HepG2 (cell line): ENCODE results near the gene SARNP. TPM values are rescaled to one million over a fixed set of nuclear protein-coding genes. Genes with fewer than 3 reads are reported as not detected.

ENCODE experiments used
- ATAC-seq: fragments of 200-7000 bp; cut with Tn5 transposase; 3 replicates; pipeline ENCODE4 v1.9.1; 2020; ENCODE audit warnings: mild to moderate bottlenecking, moderate library complexity
- BruUV-seq: library from RNA; stranded (reverse); fragments of 400-500 nt; replicated peaks from 2 replicates; lab custom pipeline; 2021; lab: Mats Ljungman, UMichigan
- CTCF ChIA-PET: fragments of 300-600 bp; formaldehyde crosslinking; extraction: SDS; loops from one replicate; lab custom pipeline; 2021; ENCODE audit warnings: low total read pairs, inconsistent platforms, low intra/inter-chr PET ratio; lab: Yijun Ruan, JAX
- POLR2A ChIA-PET: fragments of 350-600 bp; sonication (Branson Sonifier 250); formaldehyde crosslinking; loops from one replicate; lab custom pipeline; 2020; ENCODE audit warnings: antibody characterized with exemption, inconsistent platforms; lab: Yijun Ruan, JAX
- DNase-seq: peaks from one replicate; pipeline ENCODE4 v3.0.0-alpha.2; 2015; ENCODE audit warnings: low spot score
- FAIRE-seq: peaks from 3 replicates; lab custom pipeline; 2011; peaks lifted over from hg19 to GRCh38; lab: Jason Lieb, UNC
- H2AFZ ChIP-seq: one replicate; pipeline ENCODE4 v1.6.1; 2011; ENCODE audit warnings: low read length, inconsistent platforms
- H3K27ac ChIP-seq: fragments of 300-600 bp; 3 replicates; pipeline ENCODE4 v1.8.0; 2011; ENCODE audit warnings: mixed run types, mild to moderate bottlenecking, mixed read lengths, low read length, inconsistent platforms; ENCODE audit not compliant: insufficient read depth; ENCODE audit errors: extremely low read length
- H3K27me3 ChIP-seq, 2 experiments: fragments of 200-600 bp in 1 of 2; 2 replicates in 1 of 2; 3 replicates in 1 of 2; pipeline versions ENCODE4 v1.6.0 to v1.8.0; 2011; ENCODE audit warnings: low read length in 2 of 2, mild to moderate bottlenecking in 2 of 2, moderate library complexity in 2 of 2, inconsistent platforms in 1 of 2; ENCODE audit not compliant: insufficient read depth in 2 of 2, control insufficient read depth in 1 of 2
- H3K36me3 ChIP-seq, 2 experiments: fragments of 200-600 bp in 1 of 2; replicated peaks in 1 of 2; 2 replicates in 1 of 2; 3 replicates in 1 of 2; pipeline versions ENCODE4 v1.5.1 to v1.8.0; 2011; ENCODE audit warnings: low read length in 2 of 2, inconsistent platforms in 1 of 2; ENCODE audit not compliant: insufficient read depth in 2 of 2, control insufficient read depth in 1 of 2
- H3K4me1 ChIP-seq: 2 replicates; pipeline ENCODE4 v1.5.1; 2012; ENCODE audit warnings: low read length, inconsistent platforms; ENCODE audit not compliant: insufficient read depth
- H3K4me2 ChIP-seq: 2 replicates; pipeline ENCODE4 v1.6.0; 2011; ENCODE audit warnings: low read depth, low read length, inconsistent platforms
- H3K4me3 ChIP-seq, 3 experiments: fragments of 200-600 bp in 1 of 3; sonication (generic), shearing (Covaris generic) in 1 of 3; replicated peaks in 1 of 3; 2 replicates each; pipeline ENCODE4 v1.5.1; 2011 to 2016; ENCODE audit warnings: low read length in 3 of 3, inconsistent platforms in 2 of 3, low read depth in 2 of 3, mild to moderate bottlenecking in 2 of 3, control low read depth in 1 of 3, mixed read lengths in 1 of 3; ENCODE audit not compliant: insufficient read depth in 1 of 3
- H3K79me2 ChIP-seq: one replicate; pipeline ENCODE4 v1.6.1; 2011; ENCODE audit warnings: low read length, inconsistent platforms; ENCODE audit not compliant: insufficient read depth
- H3K9ac ChIP-seq: 2 replicates; pipeline ENCODE4 v1.6.0; 2011; ENCODE audit warnings: mild to moderate bottlenecking, low read depth, low read length, inconsistent platforms; ENCODE audit not compliant: insufficient read depth
- H3K9me3 ChIP-seq: 2 replicates; pipeline ENCODE4 v1.5.1; 2012; ENCODE audit warnings: mild to moderate bottlenecking, low read length
- H4K20me1 ChIP-seq: 2 replicates; pipeline ENCODE4 v1.6.0; 2011; ENCODE audit warnings: inconsistent platforms, mild to moderate bottlenecking, low read length, moderate library complexity; ENCODE audit not compliant: insufficient read depth
- ARHGAP35 ChIP-seq: sonication (generic); formaldehyde crosslinking; IDR thresholded peaks from 2 replicates; pipeline ENCODE4 v1.9.0; 2022; ENCODE audit warnings: mild to moderate bottlenecking, inconsistent platforms, moderate library complexity, missing genetic modification reagents, borderline replicate concordance
- DNMT1 ChIP-seq: sonication (generic); formaldehyde crosslinking; IDR thresholded peaks from 2 replicates; pipeline ENCODE4 v1.5.1; 2020; ENCODE audit warnings: mild to moderate bottlenecking, missing genetic modification reagents
- GZF1 ChIP-seq: sonication (generic); formaldehyde crosslinking; IDR thresholded peaks from 2 replicates; pipeline ENCODE4 v1.5.1; 2020; ENCODE audit warnings: mild to moderate bottlenecking, missing genetic modification reagents
- HNRNPK ChIP-seq: fragments of 200-400 bp; formaldehyde crosslinking; IDR thresholded peaks from 2 replicates; pipeline ENCODE4 v1.6.1; 2018; ENCODE audit warnings: low read length, low read depth, moderate library complexity, mild to moderate bottlenecking; ENCODE audit not compliant: poor library complexity, severe bottlenecking
- KAT7 ChIP-seq: IDR thresholded peaks from 2 replicates; pipeline ENCODE4 v1.6.1; 2018; ENCODE audit warnings: borderline replicate concordance, missing compliant biosample characterization
- MAZ ChIP-seq, 2 experiments: sonication (generic) in 1 of 2; formaldehyde crosslinking in 1 of 2; IDR thresholded peaks; 2 replicates each; pipeline versions ENCODE4 v1.5.0 to v1.6.1; 2012 to 2020; ENCODE audit warnings: low read depth in 2 of 2, mild to moderate bottlenecking in 2 of 2, borderline replicate concordance in 1 of 2, improper control_type of control experiment in 1 of 2, low read length in 1 of 2, missing genetic modification reagents in 1 of 2, moderate library complexity in 1 of 2
- MIER2 ChIP-seq: IDR thresholded peaks from 2 replicates; pipeline ENCODE4 v1.6.1; 2016; ENCODE audit warnings: missing biosample characterization, missing genetic modification reagents
- NR2C2 ChIP-seq: sonication (generic); formaldehyde crosslinking; IDR thresholded peaks from 2 replicates; pipeline ENCODE4 v1.4.0; 2020; ENCODE audit warnings: missing genetic modification reagents, mild to moderate bottlenecking, moderate library complexity, borderline replicate concordance
- RNF2 ChIP-seq: fragments of 450-650 bp; conservative IDR thresholded peaks from 2 replicates; pipeline ENCODE4 v1.6.1; 2016; ENCODE audit warnings: low read depth
- SPEN ChIP-seq: sonication (generic); formaldehyde crosslinking; IDR thresholded peaks from 2 replicates; pipeline ENCODE4 v1.5.1; 2020; ENCODE audit warnings: low read depth, mild to moderate bottlenecking, missing genetic modification reagents
- TGIF2 ChIP-seq: IDR thresholded peaks from 2 replicates; pipeline ENCODE4 v1.6.1; 2016; ENCODE audit warnings: control low read depth, missing compliant biosample characterization
- ZFP36 ChIP-seq: fragments of 150-350 bp; IDR thresholded peaks from 2 replicates; pipeline ENCODE4 v1.6.1; 2018; ENCODE audit warnings: borderline replicate concordance, low read length, low read depth; ENCODE audit not compliant: partially characterized antibody
- ZKSCAN5 ChIP-seq: sonication (generic); formaldehyde crosslinking; IDR thresholded peaks from 2 replicates; pipeline ENCODE4 v1.5.1; 2020; ENCODE audit warnings: mild to moderate bottlenecking, missing genetic modification reagents
- ZNF747 ChIP-seq: sonication (generic); formaldehyde crosslinking; IDR thresholded peaks from 2 replicates; pipeline ENCODE4 v1.8.1; 2023; ENCODE audit warnings: missing genetic modification reagents, mild to moderate bottlenecking, borderline replicate concordance
- WGBS: methylation state at CpG from one replicate; pipeline ENCODE4 v1.1.6; 2017; ENCODE audit warnings: low lambda C conversion rate; 5-methylcytosine and 5-hydroxymethylcytosine counted together
- in situ Hi-C: cut with HindIII; loops from 2 replicates; pipeline ENCODE4 v1.10.0; 2017; ENCODE audit warnings: low pct_unique_long_range_greater_than_20kb; ENCODE audit not compliant: extremely low pct_ligation_motif_present
- intact Hi-C: fragments of 100-400 bp; cut with micrococcal nuclease; formaldehyde crosslinking; loops from one replicate; pipeline ENCODE4 v1.10.0; 2022; ENCODE audit not compliant: unreplicated experiment
- polyA plus RNA-seq, 8 experiments: library from polyadenylated mRNA; depleted of rRNA in 3 of 8; stranded (reverse) in 7 of 8; unstranded in 1 of 8; fragments of >200 nt; fragmentation: Illumina TruSeq in 4 of 8; extraction: Trizol in 4 of 8; gene quantifications; 2 replicates each; pipeline versions ENCODE4 v1.2.1 to v1.2.3, GENCODE V29; 2011 to 2016; ENCODE audit warnings: low read depth in 4 of 8, missing spikeins in 1 of 8, mixed read lengths in 1 of 8; ENCODE audit not compliant: insufficient read depth in 1 of 8
- total RNA-seq, 5 experiments: library from RNA; depleted of rRNA; stranded (reverse); fragments of >200 nt; fragmentation: Illumina TruSeq; extraction: Trizol; gene quantifications; 2 replicates each; pipeline ENCODE4 v1.2.3, GENCODE V29; 2016; ENCODE audit warnings: low read depth in 1 of 5
- TF ChIP-seq, protein P1 (sequence below): sonication (generic); formaldehyde crosslinking; IDR thresholded peaks from 2 replicates; pipeline ENCODE4 v1.4.0; 2020; ENCODE audit warnings: missing genetic modification reagents
- TF ChIP-seq, protein P2 (sequence below): sonication (generic); formaldehyde crosslinking; IDR thresholded peaks from 2 replicates; pipeline ENCODE4 v1.5.0; 2020; ENCODE audit warnings: mild to moderate bottlenecking, missing genetic modification reagents, moderate library complexity
- TF ChIP-seq, protein P3 (sequence below): sonication (generic); formaldehyde crosslinking; IDR thresholded peaks from 2 replicates; pipeline ENCODE4 v1.9.0; 2022; ENCODE audit warnings: missing genetic modification reagents, mild to moderate bottlenecking, borderline replicate concordance

Gene SARNP
- total and polyA plus RNA-seq, 2 of the 13 experiments (the other 11 are each of a cell fraction or from before 2014, with no cell fraction given), result 59.0 to 95.4 TPM

DNA sequence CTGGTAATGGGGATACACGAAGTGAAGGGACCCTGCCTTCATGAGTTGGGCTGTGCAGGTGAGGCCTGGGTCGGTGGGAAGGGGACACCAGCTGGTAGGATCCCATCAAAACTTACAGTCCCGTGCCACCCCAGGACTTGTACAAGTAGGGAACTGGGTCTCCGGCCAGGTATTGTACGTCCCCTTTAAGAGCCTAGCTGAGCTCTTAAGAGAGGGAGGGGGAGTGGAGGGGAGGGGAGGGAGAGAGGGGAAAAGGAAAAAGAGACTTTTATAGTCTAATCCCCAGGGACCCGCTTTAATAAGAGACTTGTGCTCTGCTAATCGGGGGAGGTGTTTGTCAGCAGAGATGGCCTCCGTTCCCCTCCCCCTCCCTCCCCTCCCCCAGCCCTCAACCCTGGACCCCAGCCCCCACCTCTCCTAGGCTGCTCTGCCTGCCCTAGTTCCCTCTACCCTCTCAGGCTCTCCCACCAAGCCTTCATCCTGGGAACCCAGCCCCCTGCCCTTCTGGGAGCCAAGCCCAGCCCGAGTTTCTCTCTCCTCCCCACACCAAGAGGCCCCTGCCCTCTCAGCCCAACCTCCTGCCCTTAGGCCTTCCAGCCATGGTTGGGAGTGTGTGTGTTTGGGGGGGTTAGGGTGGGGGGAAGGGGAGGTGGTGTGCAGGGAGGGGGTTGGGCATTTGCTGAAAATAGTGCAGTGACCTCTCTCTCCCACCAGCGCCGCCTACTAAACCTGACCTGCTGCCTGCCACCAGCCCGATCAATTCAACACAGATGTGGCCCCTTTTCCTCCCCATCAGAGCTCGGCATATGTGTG, 72.0 kb downstream of the SARNP start:
- Histone ChIP-seq H3K9me3 (no peaks in the 10 kb centered on the region), H3K4me1 (peaks cover 39% of the 10 kb centered on the region), H3K4me2 (peak overlapping the region; percentile 98), H4K20me1 (no peaks in the 10 kb centered on the region), H3K9ac (no peak overlapping the region), H3K79me2 (no peaks in the 10 kb centered on the region), H3K27me3 (peaks cover 0 to 12% of the 10 kb centered on the region in 2 experiments; a peak in 2 of 5 replicates), H3K4me3 (peak overlapping the region in 2 of 3 experiments; percentile 15 to 57; a peak in 2 of 6 replicates), H3K27ac (no peak overlapping the region), H2AFZ (no peak overlapping the region), H3K36me3 (no peaks in the 10 kb centered on the region)
- BruUV-seq, result no TSS peak
- intact Hi-C loops, result no loop called here
- in situ Hi-C loops, result no loop called here
- peak; percentile 55 for ATAC-seq
- 12% methylated on average over 11 of the region's 13 CpGs for WGBS
- DNase-seq, result peak; percentile 36
- POLR2A ChIA-PET, result interaction anchor here (0.9 to 3.0 kb wide), 2 partner anchors 25 to 84 kb away, joined by 3 to 15 read pairs; partner anchors contain the start of genes DNAJC14 and RDH5
- no peak for FAIRE-seq
- TF ChIP-seq DNMT1 (CRISPR knock-in tag) (no peak), TGIF2 (CRISPR knock-in tag) (no peak), RNF2 (no peak), GZF1 (no peak), ZFP36 (no peak), KAT7 (CRISPR knock-in tag) (no peak), MAZ (IDR thresholded peaks at IDR 0.05; ENCODE audit: borderline replicate concordance, low read depth, low read length) (no peak), MAZ (CRISPR knock-in tag; IDR thresholded peaks at IDR 0.05; ENCODE audit: low read depth) (0 out of 2 replicates have a peak, but pooled peaks have one; percentile 22), SPEN (CRISPR knock-in tag) (no peak), HNRNPK (peak; percentile 10), ARHGAP35 (no peak), ZKSCAN5 (no peak), MIER2 (CRISPR knock-in tag) (no peak), ZNF747 (no peak), NR2C2 (CRISPR knock-in tag) (no peak)
- TF ChIP-seq, protein P1, sequence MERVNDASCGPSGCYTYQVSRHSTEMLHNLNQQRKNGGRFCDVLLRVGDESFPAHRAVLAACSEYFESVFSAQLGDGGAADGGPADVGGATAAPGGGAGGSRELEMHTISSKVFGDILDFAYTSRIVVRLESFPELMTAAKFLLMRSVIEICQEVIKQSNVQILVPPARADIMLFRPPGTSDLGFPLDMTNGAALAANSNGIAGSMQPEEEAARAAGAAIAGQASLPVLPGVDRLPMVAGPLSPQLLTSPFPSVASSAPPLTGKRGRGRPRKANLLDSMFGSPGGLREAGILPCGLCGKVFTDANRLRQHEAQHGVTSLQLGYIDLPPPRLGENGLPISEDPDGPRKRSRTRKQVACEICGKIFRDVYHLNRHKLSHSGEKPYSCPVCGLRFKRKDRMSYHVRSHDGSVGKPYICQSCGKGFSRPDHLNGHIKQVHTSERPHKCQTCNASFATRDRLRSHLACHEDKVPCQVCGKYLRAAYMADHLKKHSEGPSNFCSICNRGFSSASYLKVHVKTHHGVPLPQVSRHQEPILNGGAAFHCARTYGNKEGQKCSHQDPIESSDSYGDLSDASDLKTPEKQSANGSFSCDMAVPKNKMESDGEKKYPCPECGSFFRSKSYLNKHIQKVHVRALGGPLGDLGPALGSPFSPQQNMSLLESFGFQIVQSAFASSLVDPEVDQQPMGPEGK (CRISPR knock-in tag), result peak; percentile 45; the same call in 1 of the 2 replicates
- TF ChIP-seq, protein P2, sequence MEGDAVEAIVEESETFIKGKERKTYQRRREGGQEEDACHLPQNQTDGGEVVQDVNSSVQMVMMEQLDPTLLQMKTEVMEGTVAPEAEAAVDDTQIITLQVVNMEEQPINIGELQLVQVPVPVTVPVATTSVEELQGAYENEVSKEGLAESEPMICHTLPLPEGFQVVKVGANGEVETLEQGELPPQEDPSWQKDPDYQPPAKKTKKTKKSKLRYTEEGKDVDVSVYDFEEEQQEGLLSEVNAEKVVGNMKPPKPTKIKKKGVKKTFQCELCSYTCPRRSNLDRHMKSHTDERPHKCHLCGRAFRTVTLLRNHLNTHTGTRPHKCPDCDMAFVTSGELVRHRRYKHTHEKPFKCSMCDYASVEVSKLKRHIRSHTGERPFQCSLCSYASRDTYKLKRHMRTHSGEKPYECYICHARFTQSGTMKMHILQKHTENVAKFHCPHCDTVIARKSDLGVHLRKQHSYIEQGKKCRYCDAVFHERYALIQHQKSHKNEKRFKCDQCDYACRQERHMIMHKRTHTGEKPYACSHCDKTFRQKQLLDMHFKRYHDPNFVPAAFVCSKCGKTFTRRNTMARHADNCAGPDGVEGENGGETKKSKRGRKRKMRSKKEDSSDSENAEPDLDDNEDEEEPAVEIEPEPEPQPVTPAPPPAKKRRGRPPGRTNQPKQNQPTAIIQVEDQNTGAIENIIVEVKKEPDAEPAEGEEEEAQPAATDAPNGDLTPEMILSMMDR (CRISPR knock-in tag), result peak; percentile 21; the same call in 1 of the 2 replicates
- TF ChIP-seq, protein P3, sequence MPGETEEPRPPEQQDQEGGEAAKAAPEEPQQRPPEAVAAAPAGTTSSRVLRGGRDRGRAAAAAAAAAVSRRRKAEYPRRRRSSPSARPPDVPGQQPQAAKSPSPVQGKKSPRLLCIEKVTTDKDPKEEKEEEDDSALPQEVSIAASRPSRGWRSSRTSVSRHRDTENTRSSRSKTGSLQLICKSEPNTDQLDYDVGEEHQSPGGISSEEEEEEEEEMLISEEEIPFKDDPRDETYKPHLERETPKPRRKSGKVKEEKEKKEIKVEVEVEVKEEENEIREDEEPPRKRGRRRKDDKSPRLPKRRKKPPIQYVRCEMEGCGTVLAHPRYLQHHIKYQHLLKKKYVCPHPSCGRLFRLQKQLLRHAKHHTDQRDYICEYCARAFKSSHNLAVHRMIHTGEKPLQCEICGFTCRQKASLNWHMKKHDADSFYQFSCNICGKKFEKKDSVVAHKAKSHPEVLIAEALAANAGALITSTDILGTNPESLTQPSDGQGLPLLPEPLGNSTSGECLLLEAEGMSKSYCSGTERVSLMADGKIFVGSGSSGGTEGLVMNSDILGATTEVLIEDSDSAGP, result peak; percentile 88
- CTCF ChIA-PET, result no interaction called here
